Measurements from ENCODE around the gene TBL3.

- TF ChIP-seq EGR1 (IDR thresholded peaks at IDR 0.05) (0 out of 2 replicates have a peak, but pooled peaks have one; percentile 29), TAF1 (IDR thresholded peaks at IDR 0.05; ENCODE audit: low read depth) (peak; percentile 84; the same call in 1 of the 2 replicates), REST (IDR thresholded peaks at IDR 0.05; ENCODE audit: low read depth) (no peak), TEAD4 (IDR thresholded peaks at IDR 0.05) (no peak; the same call in 1 of the 2 replicates), FOXM1 (IDR thresholded peaks at IDR 0.05; ENCODE audit: borderline replicate concordance, low read depth) (no peak), CEBPB (IDR thresholded peaks at IDR 0.05) (no peak), TCF12 (IDR thresholded peaks at IDR 0.05; ENCODE audit: low read depth) (0 out of 2 replicates have a peak, but pooled peaks have one; percentile 24)
Measured at GRCh38 chr16:1983544-1984346, 11.9 kb downstream of the TBL3 start, which contains the start of gene GFER.
